GM12875 (cell line): Measurements from ENCODE around the gene AKAIN1.

ENCODE experiments used
- H3K4me3 ChIP-seq: one replicate; pipeline ENCODE4 v1.5.1; 2011; ENCODE audit warnings: low read depth, low read length, control low read depth
- TF ChIP-seq, protein P1 (sequence below): IDR thresholded peaks from 2 replicates; pipeline ENCODE4 v1.5.1; 2011; ENCODE audit warnings: low read depth, mild to moderate bottlenecking, control low read depth, inconsistent platforms, low read length, moderate library complexity, borderline replicate concordance; ENCODE audit not compliant: insufficient read depth

Gene AKAIN1

GRCh38 chr18:5103693-5104092, 93.4 kb downstream of the AKAIN1 start:
- TF ChIP-seq, protein P1, sequence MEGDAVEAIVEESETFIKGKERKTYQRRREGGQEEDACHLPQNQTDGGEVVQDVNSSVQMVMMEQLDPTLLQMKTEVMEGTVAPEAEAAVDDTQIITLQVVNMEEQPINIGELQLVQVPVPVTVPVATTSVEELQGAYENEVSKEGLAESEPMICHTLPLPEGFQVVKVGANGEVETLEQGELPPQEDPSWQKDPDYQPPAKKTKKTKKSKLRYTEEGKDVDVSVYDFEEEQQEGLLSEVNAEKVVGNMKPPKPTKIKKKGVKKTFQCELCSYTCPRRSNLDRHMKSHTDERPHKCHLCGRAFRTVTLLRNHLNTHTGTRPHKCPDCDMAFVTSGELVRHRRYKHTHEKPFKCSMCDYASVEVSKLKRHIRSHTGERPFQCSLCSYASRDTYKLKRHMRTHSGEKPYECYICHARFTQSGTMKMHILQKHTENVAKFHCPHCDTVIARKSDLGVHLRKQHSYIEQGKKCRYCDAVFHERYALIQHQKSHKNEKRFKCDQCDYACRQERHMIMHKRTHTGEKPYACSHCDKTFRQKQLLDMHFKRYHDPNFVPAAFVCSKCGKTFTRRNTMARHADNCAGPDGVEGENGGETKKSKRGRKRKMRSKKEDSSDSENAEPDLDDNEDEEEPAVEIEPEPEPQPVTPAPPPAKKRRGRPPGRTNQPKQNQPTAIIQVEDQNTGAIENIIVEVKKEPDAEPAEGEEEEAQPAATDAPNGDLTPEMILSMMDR: no peak
- H3K4me3 ChIP-seq: no peak overlapping the region

DNA sequence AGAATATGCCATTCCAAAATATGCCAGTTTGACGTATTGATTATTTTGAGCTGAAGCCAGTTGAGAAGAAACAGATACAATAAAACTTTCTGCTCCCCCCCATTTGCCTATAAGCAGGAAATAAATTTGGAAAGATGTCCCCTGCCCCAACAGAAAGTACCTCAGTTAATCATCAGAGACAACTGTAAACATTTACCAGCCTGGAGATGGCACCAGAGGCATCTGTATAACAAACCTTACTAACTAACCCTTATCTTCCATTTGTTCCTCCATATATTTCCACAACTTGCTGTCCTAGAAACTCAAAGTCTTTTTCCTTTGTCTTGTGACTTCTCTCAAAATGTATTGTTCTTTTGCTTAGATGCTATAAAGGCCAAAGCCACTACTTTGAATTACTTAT, 93.8 kb downstream of the AKAIN1 start:
- TF ChIP-seq, protein P1: no peak
- no peak overlapping the region for H3K4me3 ChIP-seq

DNA sequence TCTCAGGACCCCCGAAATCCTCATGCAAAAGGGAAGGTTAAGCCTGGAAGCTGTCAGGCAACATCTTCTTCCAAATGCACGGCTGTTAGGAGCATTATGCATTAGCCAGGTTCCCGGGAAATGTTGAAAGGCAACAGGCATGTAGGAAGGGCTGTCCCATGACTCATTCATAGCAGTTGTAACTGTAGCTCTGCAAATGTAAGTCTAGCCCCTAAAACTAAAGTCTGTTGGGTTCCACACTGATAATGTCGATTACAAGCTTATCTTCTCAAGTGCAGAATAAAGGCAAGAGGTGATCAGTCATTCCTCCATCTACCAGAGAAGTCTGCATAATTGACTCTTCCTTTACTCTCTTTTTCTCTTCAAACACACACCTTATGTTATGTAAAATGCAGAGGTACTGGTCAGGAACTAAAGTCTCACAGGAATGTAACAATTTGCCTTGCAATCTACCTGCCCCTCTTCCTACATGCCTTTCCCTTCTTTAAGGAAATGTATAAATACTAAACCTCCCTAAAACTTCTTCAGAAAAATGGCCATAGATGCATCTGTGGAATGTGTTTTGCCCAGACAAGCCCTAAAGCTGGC, 99.8 kb downstream of the AKAIN1 start:
- TF ChIP-seq, protein P1: no peak
- H3K4me3 ChIP-seq: no peak overlapping the region

- no peak overlapping the region for H3K4me3 ChIP-seq
- TF ChIP-seq, protein P1: no peak
Measured at GRCh38 chr18:5095239-5095638, 101.8 kb downstream of the AKAIN1 start.

GRCh38 chr18:5093902-5094301, 103.2 kb downstream of the AKAIN1 start:
- no peak overlapping the region for H3K4me3 ChIP-seq
- TF ChIP-seq, protein P1: no peak
